Measurements from ENCODE around the gene RYR2. TPM values are rescaled to one million over a fixed set of nuclear protein-coding genes. Genes with fewer than 3 reads are reported as not detected.

Gene RYR2
- total and polyA plus RNA-seq, 2 experiments from 2014 or later = not detected

- WGBS, 2 experiments (ENCODE audit: low coverage in 1 of 2, low lambda C conversion rate in 2 of 2, missing lambda C conversion rate in 2 of 2) = 20 to 34% methylated on average over 2 of the region's 2 CpGs
- Histone ChIP-seq H3K4me2 (ENCODE audit: unreplicated experiment) (no peak overlapping the region), H4K20me1 (ENCODE audit: insufficient read depth) (no peaks in the 10 kb centered on the region), H3K27me3 (replicated peaks; ENCODE audit: insufficient read depth) (no peaks in the 10 kb centered on the region), H3F3A (ENCODE audit: insufficient read depth) (no peaks in the 10 kb centered on the region), H2AFZ (no peak overlapping the region), H3K9me3 (ENCODE audit: low read depth) (no peaks in the 10 kb centered on the region), H3K4me3 (no peak overlapping the region), H3K27ac (no peak overlapping the region), H3K9me2 (ENCODE audit: insufficient read depth) (no peaks in the 10 kb centered on the region), H3K9ac (no peak overlapping the region), H3K79me2 (ENCODE audit: insufficient read depth) (no peaks in the 10 kb centered on the region), H3K4me1 (ENCODE audit: insufficient read depth) (no peaks in the 10 kb centered on the region), H3K36me3 (ENCODE audit: low read depth) (no peaks in the 10 kb centered on the region)
- TF ChIP-seq EZH2phosphoT487 (IDR thresholded peaks at IDR 0.05; ENCODE audit: insufficient read depth, low read depth) (no peak), EZH2 (IDR thresholded peaks at IDR 0.05; ENCODE audit: insufficient read depth, poor library complexity, severe bottlenecking) (no peak)
- no peak for DNase-seq
- in situ Hi-C loops (cut with MboI) = no loop called here
Measured at GRCh38 chr1:237701534-237701933, 659.5 kb downstream of the RYR2 start.

- H3K79me2 ChIP-seq (ENCODE audit: insufficient read depth) = no peaks in the 10 kb centered on the region
- 31 to 34% methylated on average over 2 of the region's 2 CpGs for WGBS, 2 experiments (ENCODE audit: low coverage in 1 of 2, low lambda C conversion rate in 2 of 2, missing lambda C conversion rate in 2 of 2)
- DNase-seq = no peak
- no peaks in the 10 kb centered on the region for H3K4me1 ChIP-seq (ENCODE audit: insufficient read depth)
- H3K9me2 ChIP-seq (ENCODE audit: insufficient read depth) = no peaks in the 10 kb centered on the region
- in situ Hi-C loops (cut with MboI) = no loop called here
- no peak overlapping the region for H3K4me2 ChIP-seq (ENCODE audit: unreplicated experiment)
- no peak overlapping the region for H3K9ac ChIP-seq
- no peak overlapping the region for H2AFZ ChIP-seq
- no peaks in the 10 kb centered on the region for H3F3A ChIP-seq (ENCODE audit: insufficient read depth)
- no peaks in the 10 kb centered on the region for H3K9me3 ChIP-seq (ENCODE audit: low read depth)
- no peaks in the 10 kb centered on the region for H4K20me1 ChIP-seq (ENCODE audit: insufficient read depth)
- no peak overlapping the region for H3K27ac ChIP-seq
- H3K36me3 ChIP-seq (ENCODE audit: low read depth) = no peaks in the 10 kb centered on the region
- TF ChIP-seq EZH2phosphoT487 (IDR thresholded peaks at IDR 0.05; ENCODE audit: insufficient read depth, low read depth) = no peak
- TF ChIP-seq EZH2 (IDR thresholded peaks at IDR 0.05; ENCODE audit: insufficient read depth, poor library complexity, severe bottlenecking) = no peak
- no peak overlapping the region for H3K4me3 ChIP-seq
- H3K27me3 ChIP-seq (replicated peaks; ENCODE audit: insufficient read depth) = no peaks in the 10 kb centered on the region
Measured at GRCh38 chr1:237702161-237702560, 660.2 kb downstream of the RYR2 start.

- Histone ChIP-seq H2AFZ (no peak overlapping the region), H3K9me3 (ENCODE audit: low read depth) (no peaks in the 10 kb centered on the region), H3K79me2 (ENCODE audit: insufficient read depth) (no peaks in the 10 kb centered on the region), H3K9ac (no peak overlapping the region), H3F3A (ENCODE audit: insufficient read depth) (no peaks in the 10 kb centered on the region), H3K36me3 (ENCODE audit: low read depth) (no peaks in the 10 kb centered on the region), H3K9me2 (ENCODE audit: insufficient read depth) (no peaks in the 10 kb centered on the region), H3K4me1 (ENCODE audit: insufficient read depth) (no peaks in the 10 kb centered on the region), H3K27me3 (replicated peaks; ENCODE audit: insufficient read depth) (no peaks in the 10 kb centered on the region), H3K27ac (no peak overlapping the region), H3K4me2 (ENCODE audit: unreplicated experiment) (no peak overlapping the region), H3K4me3 (no peak overlapping the region), H4K20me1 (ENCODE audit: insufficient read depth) (no peaks in the 10 kb centered on the region)
- in situ Hi-C loops (cut with MboI) = no loop called here
- 17 to 31% methylated on average over 4 of the region's 4 CpGs for WGBS, 2 experiments (ENCODE audit: low coverage in 1 of 2, low lambda C conversion rate in 2 of 2, missing lambda C conversion rate in 2 of 2)
- TF ChIP-seq EZH2 (IDR thresholded peaks at IDR 0.05; ENCODE audit: insufficient read depth, poor library complexity, severe bottlenecking) (no peak), EZH2phosphoT487 (IDR thresholded peaks at IDR 0.05; ENCODE audit: insufficient read depth, low read depth) (no peak)
- DNase-seq = no peak
Measured at GRCh38 chr1:237705462-237705861, 663.5 kb downstream of the RYR2 start.

- H3K4me2 ChIP-seq (ENCODE audit: unreplicated experiment) = no peak overlapping the region
- H3K9me2 ChIP-seq (ENCODE audit: insufficient read depth) = no peaks in the 10 kb centered on the region
- no peak for TF ChIP-seq EZH2 (IDR thresholded peaks at IDR 0.05; ENCODE audit: insufficient read depth, poor library complexity, severe bottlenecking)
- no peak for TF ChIP-seq EZH2phosphoT487 (IDR thresholded peaks at IDR 0.05; ENCODE audit: insufficient read depth, low read depth)
- H3K4me1 ChIP-seq (ENCODE audit: insufficient read depth) = no peaks in the 10 kb centered on the region
- H3K27me3 ChIP-seq (replicated peaks; ENCODE audit: insufficient read depth) = no peaks in the 10 kb centered on the region
- H3K9ac ChIP-seq = no peak overlapping the region
- 35 to 45% methylated on average over 3 of the region's 3 CpGs for WGBS, 2 experiments (ENCODE audit: low coverage in 1 of 2, low lambda C conversion rate in 2 of 2, missing lambda C conversion rate in 2 of 2)
- H3K36me3 ChIP-seq (ENCODE audit: low read depth) = no peaks in the 10 kb centered on the region
- no peak for DNase-seq
- no peak overlapping the region for H2AFZ ChIP-seq
- no peaks in the 10 kb centered on the region for H3K9me3 ChIP-seq (ENCODE audit: low read depth)
- no peaks in the 10 kb centered on the region for H3K79me2 ChIP-seq (ENCODE audit: insufficient read depth)
- H3F3A ChIP-seq (ENCODE audit: insufficient read depth) = no peaks in the 10 kb centered on the region
- H3K4me3 ChIP-seq = no peak overlapping the region
- no peaks in the 10 kb centered on the region for H4K20me1 ChIP-seq (ENCODE audit: insufficient read depth)
- in situ Hi-C loops (cut with MboI) = no loop called here
- H3K27ac ChIP-seq = no peak overlapping the region
Measured at GRCh38 chr1:237709355-237709754, 667.4 kb downstream of the RYR2 start.

GRCh38 chr1:237711281-237711680 lies 669.3 kb downstream of the RYR2 start:
- no peaks in the 10 kb centered on the region for H4K20me1 ChIP-seq (ENCODE audit: insufficient read depth)
- no peaks in the 10 kb centered on the region for H3F3A ChIP-seq (ENCODE audit: insufficient read depth)
- no peak for DNase-seq
- no peak overlapping the region for H3K9ac ChIP-seq
- no peak overlapping the region for H2AFZ ChIP-seq
- TF ChIP-seq EZH2 (IDR thresholded peaks at IDR 0.05; ENCODE audit: insufficient read depth, poor library complexity, severe bottlenecking) (no peak), EZH2phosphoT487 (IDR thresholded peaks at IDR 0.05; ENCODE audit: insufficient read depth, low read depth) (no peak)
- in situ Hi-C loops (cut with MboI) = no loop called here
- H3K9me2 ChIP-seq (ENCODE audit: insufficient read depth) = no peaks in the 10 kb centered on the region
- H3K79me2 ChIP-seq (ENCODE audit: insufficient read depth) = no peaks in the 10 kb centered on the region
- H3K36me3 ChIP-seq (ENCODE audit: low read depth) = no peaks in the 10 kb centered on the region
- H3K4me2 ChIP-seq (ENCODE audit: unreplicated experiment) = no peak overlapping the region
- H3K4me1 ChIP-seq (ENCODE audit: insufficient read depth) = no peaks in the 10 kb centered on the region
- H3K9me3 ChIP-seq (ENCODE audit: low read depth) = no peaks in the 10 kb centered on the region
- no peaks in the 10 kb centered on the region for H3K27me3 ChIP-seq (replicated peaks; ENCODE audit: insufficient read depth)
- WGBS, 2 experiments (ENCODE audit: low coverage in 1 of 2, low lambda C conversion rate in 2 of 2, missing lambda C conversion rate in 2 of 2) = 33 to 35% methylated on average over 3 of the region's 3 CpGs
- no peak overlapping the region for H3K27ac ChIP-seq
- no peak overlapping the region for H3K4me3 ChIP-seq
